ENCODE data around the gene IQCE. TPM values are rescaled to one million over a fixed set of nuclear protein-coding genes. Genes with fewer than 3 reads are reported as not detected.

The IQCE gene
- total and polyA plus RNA-seq, 10 of the 15 experiments (the other 5 are each of a cell fraction or from before 2014, with no cell fraction given) = 0.37 to 8.1 (median 3.7) TPM

- ChIA-PET RAD21 (ENCODE audit: unreplicated experiment) (interaction anchor here (0.7 kb wide), 1 partner anchor 10 kb away, joined by 3 read pairs; no protein-coding TSS in a partner anchor), POLR2A (interaction anchor here (0.6 kb wide), 1 partner anchor 69 kb away, joined by 3 read pairs; no protein-coding TSS in a partner anchor), CTCF (interaction anchor here (0.6 kb wide), 1 partner anchor 91 kb away, joined by 4 read pairs; no protein-coding TSS in a partner anchor), SMC1A (ENCODE audit: uncharacterized antibody, unreplicated experiment) (no interaction called here)
- Histone ChIP-seq H3K27ac (ENCODE audit: control insufficient read depth, insufficient read depth) (no peak overlapping the region), H3K36me3 (ENCODE audit: control insufficient read depth in 2 of 2, insufficient read depth in 2 of 2, low read length in 1 of 2) (peaks cover 4 to 34% of the 10 kb centered on the region in 2 experiments), H3K4me2 (ENCODE audit: control insufficient read depth, insufficient read depth) (no peak overlapping the region), H3K4me1 (ENCODE audit: control insufficient read depth, insufficient read depth, low read length) (no peaks in the 10 kb centered on the region), H3K27me3 (replicated peaks in 1 of 2; ENCODE audit: control insufficient read depth in 2 of 2, insufficient read depth in 2 of 2, low read length in 1 of 2) (no peaks in the 10 kb centered on the region), H3K79me2 (ENCODE audit: control insufficient read depth, insufficient read depth, low read length) (no peaks in the 10 kb centered on the region), H2AFZ (ENCODE audit: control insufficient read depth, low read depth, low read length) (no peak overlapping the region), H4K20me1 (ENCODE audit: control insufficient read depth, insufficient read depth) (no peaks in the 10 kb centered on the region), H3K9ac (ENCODE audit: control insufficient read depth, insufficient read depth, low read length) (no peak overlapping the region), H3K9me3 (replicated peaks; ENCODE audit: control insufficient read depth, insufficient read depth, low read length) (no peaks in the 10 kb centered on the region), H3K4me3 (no peak overlapping the region)
- in situ Hi-C loops (cut with MboI) (no loop called here), intact Hi-C loops (cut with micrococcal nuclease; ENCODE audit: unreplicated experiment) (no loop called here)
- BruUV-seq (replicated peaks) = no TSS peak
- FAIRE-seq (no peak), DNase-seq (ENCODE audit: low read depth, low spot score) (no peak), ATAC-seq (no peak)
- WGBS (ENCODE audit: insufficient coverage, insufficient replicate concordance, low lambda C conversion rate, missing lambda C conversion rate) = 97% methylated on average over 47 of the region's 53 CpGs
- TF ChIP-seq TAF1 (IDR thresholded peaks at IDR 0.05; ENCODE audit: borderline replicate concordance, low read depth, low read length) = no peak
- TF ChIP-seq SKIL (IDR thresholded peaks at IDR 0.05; ENCODE audit: low read depth, poor library complexity, severe bottlenecking) = no peak
- no peak for TF ChIP-seq BMI1 (IDR thresholded peaks at IDR 0.05; ENCODE audit: borderline replicate concordance)
- no peak for TF ChIP-seq SRF (IDR thresholded peaks at IDR 0.05; ENCODE audit: low read depth in 2 of 2, low read length in 2 of 2)
- TF ChIP-seq CBX5 (IDR thresholded peaks at IDR 0.05; ENCODE audit: low read depth) = no peak
- no peak for TF ChIP-seq ETV6 (conservative IDR thresholded peaks at IDR 0.05 in 1 of 2, IDR thresholded peaks at IDR 0.05 in 1 of 2; ENCODE audit: borderline replicate concordance in 1 of 2, low read depth in 1 of 2)
- TF ChIP-seq BHLHE40 (IDR thresholded peaks at IDR 0.05; ENCODE audit: borderline replicate concordance in 1 of 2, low read depth in 2 of 2, low read length in 1 of 2) = no peak
- TF ChIP-seq ZNF622 (IDR thresholded peaks at IDR 0.05) = no peak
- TF ChIP-seq MTA2 (IDR thresholded peaks at IDR 0.05; ENCODE audit: low read depth) = no peak
- no peak for TF ChIP-seq ZBED1 (IDR thresholded peaks at IDR 0.05; ENCODE audit: borderline replicate concordance)
- TF ChIP-seq, protein P1, sequence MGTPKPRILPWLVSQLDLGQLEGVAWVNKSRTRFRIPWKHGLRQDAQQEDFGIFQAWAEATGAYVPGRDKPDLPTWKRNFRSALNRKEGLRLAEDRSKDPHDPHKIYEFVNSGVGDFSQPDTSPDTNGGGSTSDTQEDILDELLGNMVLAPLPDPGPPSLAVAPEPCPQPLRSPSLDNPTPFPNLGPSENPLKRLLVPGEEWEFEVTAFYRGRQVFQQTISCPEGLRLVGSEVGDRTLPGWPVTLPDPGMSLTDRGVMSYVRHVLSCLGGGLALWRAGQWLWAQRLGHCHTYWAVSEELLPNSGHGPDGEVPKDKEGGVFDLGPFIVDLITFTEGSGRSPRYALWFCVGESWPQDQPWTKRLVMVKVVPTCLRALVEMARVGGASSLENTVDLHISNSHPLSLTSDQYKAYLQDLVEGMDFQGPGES (IDR thresholded peaks at IDR 0.05) = no peak
- no peak for TF ChIP-seq TBL1XR1 (IDR thresholded peaks at IDR 0.05; ENCODE audit: low read depth, low read length)
- TF ChIP-seq ZNF592 (IDR thresholded peaks at IDR 0.05) = no peak
Observed at GRCh38 chr7:2542916-2543871, 15.6 kb upstream of the IQCE start.
